H1 (cell line): ENCODE measurements around the gene KCNAB2.

Experiments
- ATF3 ChIP-seq: IDR thresholded peaks from 2 replicates; pipeline ENCODE4 v1.6.1; 2011; ENCODE audit warnings: low read depth, mild to moderate bottlenecking, low read length; ENCODE audit not compliant: insufficient read depth
- HDAC6 ChIP-seq: IDR thresholded peaks from one replicate; pipeline ENCODE4 v1.7.1; 2012; ENCODE audit warnings: low read depth, mild to moderate bottlenecking, inconsistent platforms, low read length, moderate library complexity
- POLR2A ChIP-seq, 2 experiments: IDR thresholded peaks; 1 replicate in 1 of 2; 2 replicates in 1 of 2; pipeline ENCODE4 v1.6.1; 2011; ENCODE audit warnings: low read depth in 2 of 2, low read length in 2 of 2, mild to moderate bottlenecking in 2 of 2; ENCODE audit errors: control extremely low read depth in 1 of 2
- SRF ChIP-seq: IDR thresholded peaks from 2 replicates; pipeline ENCODE4 v1.6.1; 2011; ENCODE audit warnings: mild to moderate bottlenecking, low read depth, low read length, moderate library complexity
- USF2 ChIP-seq: IDR thresholded peaks from 2 replicates; pipeline ENCODE4 v1.6.1; 2011; ENCODE audit warnings: low read length, improper control_type of control experiment

GRCh38 chr1:6075748-6076147 lies 30.1 kb downstream of the KCNAB2 start:
- TF ChIP-seq POLR2A (IDR thresholded peaks at IDR 0.05; ENCODE audit: control extremely low read depth in 1 of 2, low read depth in 2 of 2, low read length in 2 of 2) (no peak), ATF3 (no peak), HDAC6 (no peak), USF2 (no peak), SRF (no peak)
